H1 (cell line): Measurements from ENCODE around the gene SBK1. TPM values are rescaled to one million over a fixed set of nuclear protein-coding genes. Genes with fewer than 3 reads are reported as not detected.

Source experiments
- CTCF ChIA-PET: fragments of 300-600 bp; sonication (Branson Sonifier 250); formaldehyde crosslinking; loops from one replicate; lab custom pipeline; 2021; ENCODE audit not compliant: partially characterized antibody; lab: Charles Lee
- POLR2A ChIA-PET: fragments of 300-600 bp; sonication (Branson Sonifier 250); formaldehyde crosslinking; loops from one replicate; lab custom pipeline; 2021; ENCODE audit warnings: inconsistent platforms; ENCODE audit not compliant: partially characterized antibody; lab: Charles Lee
- DNase-seq, 2 experiments: peaks; one replicate each; pipeline versions ENCODE4 v3.0.0 to v3.0.0-alpha.2; 2010 to 2022; ENCODE audit warnings: low spot score in 2 of 2, low read depth in 1 of 2, mixed read lengths in 1 of 2
- FAIRE-seq: peaks from 2 replicates; lab custom pipeline; 2011; peaks lifted over from hg19 to GRCh38; lab: Jason Lieb, UNC
- H2AFZ ChIP-seq: 2 replicates; pipeline ENCODE4 v1.8.1; 2012; ENCODE audit warnings: low read length, inconsistent platforms
- H2AK5ac ChIP-seq: 2 replicates; pipeline ENCODE4 v1.6.1; 2013; ENCODE audit warnings: low read depth, low read length
- H2BK120ac ChIP-seq: replicated peaks from 2 replicates; pipeline ENCODE3; 2013; ENCODE audit warnings: low read depth, low read length, inconsistent platforms
- H2BK12ac ChIP-seq: 2 replicates; pipeline ENCODE4 v1.6.1; 2013; ENCODE audit warnings: low read depth, low read length
- H2BK15ac ChIP-seq: 2 replicates; pipeline ENCODE4 v1.6.1; 2013; ENCODE audit warnings: low read length
- H2BK20ac ChIP-seq: 2 replicates; pipeline ENCODE4 v1.6.1; 2013; ENCODE audit warnings: low read length
- H2BK5ac ChIP-seq: 2 replicates; pipeline ENCODE4 v1.6.1; 2013; ENCODE audit warnings: low read depth, low read length
- H3K14ac ChIP-seq: 2 replicates; pipeline ENCODE4 v1.6.1; 2013; ENCODE audit warnings: inconsistent platforms; ENCODE audit not compliant: insufficient read length
- H3K18ac ChIP-seq: 2 replicates; pipeline ENCODE4 v1.6.1; 2013; ENCODE audit warnings: low read length; ENCODE audit errors: extremely low read depth
- H3K23ac ChIP-seq: 2 replicates; pipeline ENCODE4 v1.6.1; 2013; ENCODE audit warnings: inconsistent platforms; ENCODE audit not compliant: insufficient read length
- H3K23me2 ChIP-seq: 2 replicates; pipeline ENCODE4 v1.6.1; 2013; ENCODE audit warnings: low read depth, low read length
- H3K27ac ChIP-seq: 2 replicates; pipeline ENCODE4 v1.6.1; 2011; ENCODE audit warnings: low read depth, low read length, inconsistent platforms
- H3K27me3 ChIP-seq, 4 experiments: replicated peaks in 1 of 4; 1 replicate in 1 of 4; 2 replicates in 3 of 4; pipeline versions ENCODE4 v1.6.1 to v1.8.1; 2011 to 2013; ENCODE audit warnings: low read length in 3 of 4, mild to moderate bottlenecking in 3 of 4, inconsistent platforms in 2 of 4, mixed read lengths in 2 of 4, moderate library complexity in 1 of 4; ENCODE audit not compliant: control insufficient read depth in 3 of 4, insufficient read depth in 3 of 4; ENCODE audit errors: extremely low read depth in 1 of 4
- H3K36me3 ChIP-seq, 4 experiments: 2 replicates each; pipeline versions ENCODE4 v1.6.1 to v1.8.1; 2011 to 2013; ENCODE audit warnings: mild to moderate bottlenecking in 4 of 4, low read length in 3 of 4, moderate library complexity in 2 of 4, control low read depth in 1 of 4, inconsistent platforms in 1 of 4; ENCODE audit not compliant: insufficient read depth in 4 of 4, control insufficient read depth in 2 of 4
- H3K4ac ChIP-seq: replicated peaks from 2 replicates; pipeline ENCODE3; 2013; ENCODE audit warnings: low read length, low read depth, mixed read lengths, inconsistent platforms; ENCODE audit not compliant: insufficient read length
- H3K4me1 ChIP-seq, 4 experiments: replicated peaks in 1 of 4; 1 replicate in 1 of 4; 2 replicates in 3 of 4; pipeline versions ENCODE4 v1.6.1 to v1.8.1; 2011 to 2013; ENCODE audit warnings: low read length in 3 of 4, inconsistent platforms in 2 of 4, mixed read lengths in 1 of 4; ENCODE audit not compliant: insufficient read depth in 4 of 4, control insufficient read depth in 3 of 4
- H3K4me2 ChIP-seq, 2 experiments: 2 replicates each; pipeline versions ENCODE4 v1.6.1 to v1.8.1; 2011 to 2013; ENCODE audit warnings: low read depth in 2 of 2, low read length in 2 of 2, control low read depth in 1 of 2, inconsistent platforms in 1 of 2, mild to moderate bottlenecking in 1 of 2; ENCODE audit not compliant: insufficient read depth in 1 of 2
- H3K4me3 ChIP-seq, 4 experiments: fragments of 200-600, 300-600 bp in 1 of 4; sonication (generic), shearing (Covaris generic), sonication (Bioruptor Twin) in 1 of 4; 2 replicates each; pipeline versions ENCODE4 v1.5.1 to v1.8.1; 2011 to 2016; ENCODE audit warnings: low read length in 4 of 4, low read depth in 3 of 4, control low read depth in 2 of 4, inconsistent platforms in 2 of 4, mild to moderate bottlenecking in 2 of 4, mixed read lengths in 1 of 4, moderate library complexity in 1 of 4; ENCODE audit not compliant: insufficient read depth in 2 of 4; ENCODE audit errors: extremely low read depth in 1 of 4
- H3K56ac ChIP-seq: replicated peaks from 2 replicates; pipeline ENCODE3; 2013; ENCODE audit warnings: low read depth, mild to moderate bottlenecking, mixed read lengths, low read length, inconsistent platforms; ENCODE audit not compliant: insufficient read length
- H3K79me1 ChIP-seq: 2 replicates; pipeline ENCODE4 v1.6.1; 2013; ENCODE audit warnings: low read depth, low read length, control low read depth
- H3K79me2 ChIP-seq, 2 experiments: 2 replicates each; pipeline versions ENCODE4 v1.6.1 to v1.8.1; 2012 to 2013; ENCODE audit warnings: low read length in 2 of 2, mild to moderate bottlenecking in 2 of 2, inconsistent platforms in 1 of 2; ENCODE audit not compliant: insufficient read depth in 2 of 2, control insufficient read depth in 1 of 2
- H3K9ac ChIP-seq, 4 experiments: replicated peaks in 1 of 4; 1 replicate in 1 of 4; 2 replicates in 3 of 4; pipeline versions ENCODE4 v1.6.1 to v1.8.1; 2011 to 2013; ENCODE audit warnings: low read depth in 3 of 4, low read length in 3 of 4, control low read depth in 2 of 4, mild to moderate bottlenecking in 2 of 4, moderate library complexity in 2 of 4, inconsistent platforms in 1 of 4; ENCODE audit errors: extremely low read depth in 1 of 4
- H3K9me3 ChIP-seq, 2 experiments: 2 replicates each; pipeline versions ENCODE4 v1.6.1 to v1.8.1; 2012 to 2013; ENCODE audit warnings: mild to moderate bottlenecking in 2 of 2, moderate library complexity in 2 of 2, control low read depth in 1 of 2, inconsistent platforms in 1 of 2, low read depth in 1 of 2, low read length in 1 of 2, mixed read lengths in 1 of 2; ENCODE audit not compliant: insufficient read depth in 2 of 2
- H4K20me1 ChIP-seq, 2 experiments: replicated peaks in 1 of 2; 2 replicates each; pipeline versions ENCODE3 to v1.8.1; 2011 to 2013; ENCODE audit warnings: inconsistent platforms in 2 of 2, low read length in 2 of 2, mild to moderate bottlenecking in 1 of 2; ENCODE audit not compliant: insufficient read depth in 2 of 2, control insufficient read depth in 1 of 2
- H4K5ac ChIP-seq: 2 replicates; pipeline ENCODE4 v1.6.1; 2013; ENCODE audit warnings: low read length, low read depth, mixed read lengths, inconsistent platforms; ENCODE audit not compliant: insufficient read length
- H4K8ac ChIP-seq: 2 replicates; pipeline ENCODE4 v1.8.0; 2013; ENCODE audit warnings: mild to moderate bottlenecking, moderate library complexity, low read length, inconsistent platforms; ENCODE audit not compliant: insufficient read depth; ENCODE audit errors: extremely low read depth
- H4K91ac ChIP-seq: replicated peaks from 2 replicates; pipeline ENCODE3; 2013; ENCODE audit warnings: low read length, mixed read lengths, inconsistent platforms; ENCODE audit not compliant: insufficient read length
- ATF2 ChIP-seq: IDR thresholded peaks from 2 replicates; pipeline ENCODE4 v1.6.1; 2012; ENCODE audit warnings: low read length, inconsistent platforms
- CHD2 ChIP-seq: IDR thresholded peaks from 2 replicates; pipeline ENCODE4 v1.6.1; 2012; ENCODE audit warnings: low read length, improper control_type of control experiment
- FOSL1 ChIP-seq: IDR thresholded peaks from 2 replicates; pipeline ENCODE4 v1.6.1; 2011; ENCODE audit warnings: mild to moderate bottlenecking, low read depth, low read length, moderate library complexity; ENCODE audit not compliant: insufficient read depth
- NANOG ChIP-seq: IDR thresholded peaks from 2 replicates; pipeline ENCODE4 v1.6.1; 2011; ENCODE audit warnings: low read length, low read depth, mild to moderate bottlenecking, inconsistent platforms; ENCODE audit not compliant: insufficient read depth, poor library complexity, severe bottlenecking
- NRF1 ChIP-seq: IDR thresholded peaks from 2 replicates; pipeline ENCODE4 v1.6.1; 2011; ENCODE audit warnings: mild to moderate bottlenecking, low read depth, low read length, improper control_type of control experiment
- POLR2AphosphoS5 ChIP-seq: IDR thresholded peaks from 2 replicates; pipeline ENCODE4 v1.6.1; 2011; ENCODE audit warnings: low read depth, low read length
- RAD21 ChIP-seq, 2 experiments: IDR thresholded peaks in 1 of 2; conservative IDR thresholded peaks in 1 of 2; 2 replicates each; pipeline ENCODE4 v1.6.1; 2011; ENCODE audit warnings: low read depth in 2 of 2, low read length in 2 of 2, improper control_type of control experiment in 1 of 2, inconsistent platforms in 1 of 2, mild to moderate bottlenecking in 1 of 2, moderate library complexity in 1 of 2
- SIX5 ChIP-seq: IDR thresholded peaks from 2 replicates; pipeline ENCODE4 v1.6.1; 2011; ENCODE audit warnings: mild to moderate bottlenecking, low read depth, low read length
- SP2 ChIP-seq: IDR thresholded peaks from 2 replicates; pipeline ENCODE4 v1.6.1; 2012; ENCODE audit warnings: mild to moderate bottlenecking, low read length, inconsistent platforms
- TAF1 ChIP-seq: IDR thresholded peaks from 2 replicates; pipeline ENCODE4 v1.6.1; 2011; ENCODE audit warnings: mild to moderate bottlenecking, low read depth, low read length
- TCF12 ChIP-seq: IDR thresholded peaks from 2 replicates; pipeline ENCODE4 v1.6.1; 2011; ENCODE audit warnings: low read depth, mild to moderate bottlenecking, low read length
- ZNF274 ChIP-seq: IDR thresholded peaks from 2 replicates; pipeline ENCODE4 v1.7.0; 2012; ENCODE audit warnings: low read length, borderline replicate concordance; ENCODE audit errors: extremely low read depth
- WGBS, 2 experiments: shearing (Covaris generic) in 1 of 2; methylation state at CpG; one replicate each; pipeline versions ENCODE4 v1.1.6 to v1.1.7; 2013 to 2015; ENCODE audit warnings: low lambda C conversion rate in 2 of 2, mixed read lengths in 2 of 2, inconsistent platforms in 1 of 2, low coverage in 1 of 2, missing lambda C conversion rate in 1 of 2; ENCODE audit not compliant: insufficient replicate concordance in 2 of 2, insufficient coverage in 1 of 2, insufficient read length in 1 of 2; ENCODE audit errors: extremely low coverage in 1 of 2, missing lambda C conversion rate in 1 of 2; 5-methylcytosine and 5-hydroxymethylcytosine counted together
- polyA plus RNA-seq, 7 experiments: library from polyadenylated mRNA; depleted of rRNA in 3 of 7; stranded (reverse) in 5 of 7; unstranded in 2 of 7; fragments of >200 nt in 5 of 7; fragments of 200-250 nt in 2 of 7; gene quantifications; 1 replicate in 5 of 7; 2 replicates in 1 of 7; 4 replicates in 1 of 7; pipeline versions ENCODE4 v1.2.1 to v1.2.3, GENCODE V29; 2011 to 2013; ENCODE audit warnings: missing spikeins in 2 of 7, mixed read lengths in 2 of 7
- total RNA-seq: library from RNA; stranded (reverse); fragmentation: NEBNext Ultra II Directional; extraction: Animal tissue kit (Norgen Biotek cat#: 25700); gene quantifications from 2 replicates; pipeline ENCODE4 v1.2.1, GENCODE V29; 2021

Gene SBK1
- total and polyA plus RNA-seq, 2 of the 8 experiments (the other 6 are each of a cell fraction or from before 2014, with no cell fraction given) = 18.2 to 73.9 TPM

- H2AFZ ChIP-seq = no peak overlapping the region
- H2BK20ac ChIP-seq = no peak overlapping the region
- no peak overlapping the region for H4K5ac ChIP-seq
- 0 out of 7 replicates have a peak overlapping the region, but pooled peaks of 1 of the 4 experiments have one; percentile 6 for H3K9ac ChIP-seq
- FAIRE-seq (no peak), DNase-seq (no peak)
- peaks cover 12% of the 10 kb centered on the region for H3K23me2 ChIP-seq
- peaks cover 0 to 8% (median 2%) of the 10 kb centered on the region in 4 experiments; a peak in 2 of 8 replicates for H3K36me3 ChIP-seq
- H3K18ac ChIP-seq = no peak overlapping the region
- peak overlapping the region in 1 of 4 experiments; percentile 85; a peak in 3 of 8 replicates for H3K4me3 ChIP-seq
- no peak overlapping the region for H2BK15ac ChIP-seq
- H3K4me2 ChIP-seq = peak overlapping the region; percentile 16 to 98; a peak in 1 of 4 replicates
- H3K9me3 ChIP-seq = no peaks in the 10 kb centered on the region
- 0 out of 2 replicates have a peak overlapping the region, but pooled peaks have one; percentile 40 for H3K27ac ChIP-seq
- H3K4me1 ChIP-seq = peaks cover 6 to 37% (median 22%) of the 10 kb centered on the region in 4 experiments
- no peak overlapping the region for H2BK120ac ChIP-seq
- H3K4ac ChIP-seq = no peak overlapping the region
- CTCF ChIA-PET = interaction anchor here (0.6 to 4.0 kb wide), 5 partner anchors 11 to 36 kb away, joined by 5 to 17 read pairs (median 8); no protein-coding TSS in a partner anchor
- H3K14ac ChIP-seq = no peak overlapping the region
- no peak overlapping the region for H4K8ac ChIP-seq
- peaks cover 10 to 78% of the 10 kb centered on the region in 2 experiments for H3K79me2 ChIP-seq
- no peak overlapping the region for H2BK12ac ChIP-seq
- no peak overlapping the region for H4K91ac ChIP-seq
- H3K56ac ChIP-seq = no peak overlapping the region
- WGBS, 2 experiments = 90% methylated on average over 11 of the region's 11 CpGs; no CpG with 5 or more reads in 1 of the 2 experiments
- peaks cover 32% of the 10 kb centered on the region for H3K79me1 ChIP-seq
- H3K23ac ChIP-seq = no peak overlapping the region
- POLR2A ChIA-PET = interaction anchor here (0.6 to 4.5 kb wide), 4 partner anchors 8 to 364 kb away, joined by 3 to 26 read pairs (median 4); no protein-coding TSS in a partner anchor
- no peaks in the 10 kb centered on the region for H3K27me3 ChIP-seq
- H4K20me1 ChIP-seq = peaks cover 31 to 36% of the 10 kb centered on the region in 2 experiments
- 0 out of 2 replicates have a peak overlapping the region, but pooled peaks have one; percentile 60 for H2BK5ac ChIP-seq
- no peak overlapping the region for H2AK5ac ChIP-seq
- no peak for TF ChIP-seq SP2
- TF ChIP-seq ATF2 = no peak
- TF ChIP-seq NANOG = no peak
- no peak for TF ChIP-seq FOSL1
- no peak for TF ChIP-seq TCF12
- TF ChIP-seq POLR2AphosphoS5 = no peak
- no peak for TF ChIP-seq RAD21 (IDR thresholded peaks at IDR 0.05 in 1 of 2, conservative IDR thresholded peaks at IDR 0.05 in 1 of 2; ENCODE audit: low read depth in 2 of 2, low read length in 2 of 2)
- TF ChIP-seq ZNF274 = no peak
- TF ChIP-seq CHD2 = no peak
- TF ChIP-seq TAF1 = no peak
- no peak for TF ChIP-seq SIX5
- no peak for TF ChIP-seq NRF1
Observed at GRCh38 chr16:28295276-28295675, 3.0 kb downstream of the SBK1 start.
